Measurements from ENCODE around the gene UCP3. TPM values are rescaled to one million over a fixed set of nuclear protein-coding genes. Genes with fewer than 3 reads are reported as not detected.

Gene UCP3
- total RNA-seq, 1 experiment from 2014 or later: 1.2 TPM

- CTCF ChIA-PET: no interaction called here
These were observed 16.7 kb upstream of the UCP3 start for GRCh38 chr11:74025467-74026166.

GRCh38 chr11:74024261-74025029 lies 15.6 kb upstream of the UCP3 start:
- Histone ChIP-seq H4K20me1 (ENCODE audit: low read length) (no peaks in the 10 kb centered on the region), H3K27me3 (ENCODE audit: low read length) (no peaks in the 10 kb centered on the region), H3K4me1 (ENCODE audit: insufficient read depth, low read length) (peaks cover 33% of the 10 kb centered on the region), H3F3A (ENCODE audit: low read length, unreplicated experiment) (peaks cover 12% of the 10 kb centered on the region), H3K27ac (ENCODE audit: low read length) (peak overlapping the region; percentile 89), H3K4me2 (ENCODE audit: low read length) (peak overlapping the region; percentile 51), H3K9me2 (replicated peaks; ENCODE audit: low read length) (no peaks in the 10 kb centered on the region), H3K36me3 (ENCODE audit: low read depth, low read length) (no peaks in the 10 kb centered on the region), H3K4me3 (ENCODE audit: low read length) (no peak overlapping the region), H3K79me2 (ENCODE audit: low read length) (no peaks in the 10 kb centered on the region), H3K9me3 (ENCODE audit: low read length) (no peaks in the 10 kb centered on the region), H2AFZ (ENCODE audit: low read length) (no peak overlapping the region), H3K9ac (ENCODE audit: low read length) (peak overlapping the region; percentile 55; the same call in 1 of the 2 replicates)
- TF ChIP-seq, protein P1, sequence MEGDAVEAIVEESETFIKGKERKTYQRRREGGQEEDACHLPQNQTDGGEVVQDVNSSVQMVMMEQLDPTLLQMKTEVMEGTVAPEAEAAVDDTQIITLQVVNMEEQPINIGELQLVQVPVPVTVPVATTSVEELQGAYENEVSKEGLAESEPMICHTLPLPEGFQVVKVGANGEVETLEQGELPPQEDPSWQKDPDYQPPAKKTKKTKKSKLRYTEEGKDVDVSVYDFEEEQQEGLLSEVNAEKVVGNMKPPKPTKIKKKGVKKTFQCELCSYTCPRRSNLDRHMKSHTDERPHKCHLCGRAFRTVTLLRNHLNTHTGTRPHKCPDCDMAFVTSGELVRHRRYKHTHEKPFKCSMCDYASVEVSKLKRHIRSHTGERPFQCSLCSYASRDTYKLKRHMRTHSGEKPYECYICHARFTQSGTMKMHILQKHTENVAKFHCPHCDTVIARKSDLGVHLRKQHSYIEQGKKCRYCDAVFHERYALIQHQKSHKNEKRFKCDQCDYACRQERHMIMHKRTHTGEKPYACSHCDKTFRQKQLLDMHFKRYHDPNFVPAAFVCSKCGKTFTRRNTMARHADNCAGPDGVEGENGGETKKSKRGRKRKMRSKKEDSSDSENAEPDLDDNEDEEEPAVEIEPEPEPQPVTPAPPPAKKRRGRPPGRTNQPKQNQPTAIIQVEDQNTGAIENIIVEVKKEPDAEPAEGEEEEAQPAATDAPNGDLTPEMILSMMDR (conservative IDR thresholded peaks at IDR 0.05; ENCODE audit: low read depth, low read length): no peak
- TF ChIP-seq EZH2 (IDR thresholded peaks at IDR 0.05; ENCODE audit: low read length, unreplicated experiment) (no peak), EZH2phosphoT487 (IDR thresholded peaks at IDR 0.05; ENCODE audit: borderline replicate concordance, low read length) (no peak)
- ATAC-seq (no peak), DNase-seq (peak; percentile 53)
- intact Hi-C loops (cut with micrococcal nuclease): no loop called here
- CTCF ChIA-PET: no interaction called here
- POLR2A ChIA-PET (ENCODE audit: unreplicated experiment): no interaction called here
- no TSS peak for BruUV-seq (replicated peaks)

More at GRCh38 chr11:74025467-74026166, 16.7 kb upstream of the UCP3 start:
- DNase-seq: peak; percentile 87
- Histone ChIP-seq H3K27ac (ENCODE audit: low read length) (peak overlapping the region; percentile 89), H3K4me3 (ENCODE audit: low read length) (no peak overlapping the region), H3K79me2 (ENCODE audit: low read length) (no peaks in the 10 kb centered on the region), H3K4me1 (ENCODE audit: insufficient read depth, low read length) (peaks cover 32% of the 10 kb centered on the region), H3K9ac (ENCODE audit: low read length) (peak overlapping the region; percentile 55), H3K27me3 (ENCODE audit: low read length) (no peaks in the 10 kb centered on the region), H3K4me2 (ENCODE audit: low read length) (peak overlapping the region; percentile 51), H3K9me2 (replicated peaks; ENCODE audit: low read length) (no peaks in the 10 kb centered on the region), H3K36me3 (ENCODE audit: low read depth, low read length) (no peaks in the 10 kb centered on the region), H3F3A (ENCODE audit: low read length, unreplicated experiment) (peaks cover 12% of the 10 kb centered on the region), H4K20me1 (ENCODE audit: low read length) (no peaks in the 10 kb centered on the region), H3K9me3 (ENCODE audit: low read length) (no peaks in the 10 kb centered on the region), H2AFZ (ENCODE audit: low read length) (no peak overlapping the region)
- peak; percentile 86 for ATAC-seq
- intact Hi-C loops (cut with micrococcal nuclease): loop anchor here (2.0 kb wide), 1 partner anchor 41 kb away; no protein-coding TSS in a partner anchor
- TF ChIP-seq EZH2phosphoT487 (IDR thresholded peaks at IDR 0.05; ENCODE audit: borderline replicate concordance, low read length): no peak
- no peak for TF ChIP-seq EZH2 (IDR thresholded peaks at IDR 0.05; ENCODE audit: low read length, unreplicated experiment)
- TF ChIP-seq, protein P1 (conservative IDR thresholded peaks at IDR 0.05; ENCODE audit: low read depth, low read length): no peak
- no TSS peak for BruUV-seq (replicated peaks)
- POLR2A ChIA-PET (ENCODE audit: unreplicated experiment): no interaction called here

Data from PC-3 (cell line).